NCI-H1417 treated with DMSO at 0.1 percent for 48 hours (cell line): Measurements from ENCODE around the gene ZC3H12D.
"Not testable (repeated sequence)": the region's sequence is repeated elsewhere in the genome, so short reads cannot be mapped to it uniquely, and the experiment has no call there.

Experiments
- DNase-seq: peaks from one replicate; lab custom pipeline; 2025; lab: John Stamatoyannopoulos, UW

The ZC3H12D gene

DNA sequence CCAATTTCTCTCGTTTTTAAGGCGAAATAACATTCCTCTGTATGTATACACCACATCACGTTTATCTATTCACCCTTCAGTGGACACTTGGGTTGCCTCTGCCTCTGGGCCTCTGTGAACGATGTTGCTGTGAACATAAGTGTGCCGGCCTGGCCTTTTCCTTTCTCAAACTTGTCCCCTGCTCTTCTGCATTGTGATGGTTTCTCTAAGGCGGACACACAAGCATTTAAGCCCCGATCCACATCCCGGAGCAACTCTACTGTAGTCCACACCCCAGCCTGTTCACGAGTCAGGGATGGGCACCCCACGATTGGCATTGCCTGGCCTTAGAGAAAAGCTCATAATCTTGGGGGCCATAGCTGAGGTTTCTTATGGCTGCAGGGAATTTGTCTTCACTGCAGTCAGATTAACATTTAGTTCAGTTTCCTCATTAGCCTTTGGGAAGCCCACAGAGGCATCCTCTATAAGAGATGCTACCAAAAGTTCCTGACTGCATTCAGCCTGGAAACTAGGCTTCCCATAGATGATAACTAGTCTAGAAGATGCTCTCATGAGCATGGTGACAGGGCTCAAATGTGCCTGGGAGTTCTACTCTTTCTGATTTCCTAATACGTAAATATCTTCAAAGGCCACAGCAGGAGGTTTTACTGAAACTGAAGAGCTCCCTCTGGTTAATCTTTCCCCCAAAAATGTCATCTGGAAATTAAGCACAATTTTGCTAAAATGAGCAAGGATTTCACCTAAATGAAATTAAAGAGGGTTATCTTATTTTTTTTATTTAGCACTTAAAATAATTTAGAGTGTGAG, 762 bp downstream of the ZC3H12D start:
- DNase-seq = no peak

DNA sequence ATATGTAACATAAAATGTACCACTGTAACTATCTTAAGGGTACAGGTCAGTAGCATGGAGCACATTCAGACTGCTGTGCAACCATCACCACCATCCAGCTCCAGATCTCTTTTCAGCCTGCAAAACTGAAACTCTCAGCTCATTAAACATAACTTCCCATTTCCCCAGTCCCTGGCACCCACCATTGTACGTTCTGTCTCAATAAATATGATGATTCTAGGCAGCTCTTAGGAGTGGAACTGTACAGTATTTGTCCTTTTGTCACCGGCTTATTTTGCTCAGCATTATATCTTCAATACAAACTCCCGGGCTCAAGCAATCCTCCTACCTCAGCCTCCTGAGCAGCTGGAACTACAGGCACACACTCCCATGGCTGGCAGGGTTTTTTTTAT, 1.5 kb downstream of the ZC3H12D start:
- DNase-seq = no peak

GRCh38 chr6:149482545-149483333, 2.1 kb downstream of the ZC3H12D start:
- DNase-seq = no peak

- DNase-seq = no peak
These were observed 4.1 kb downstream of the ZC3H12D start for GRCh38 chr6:149480502-149481280.

DNA sequence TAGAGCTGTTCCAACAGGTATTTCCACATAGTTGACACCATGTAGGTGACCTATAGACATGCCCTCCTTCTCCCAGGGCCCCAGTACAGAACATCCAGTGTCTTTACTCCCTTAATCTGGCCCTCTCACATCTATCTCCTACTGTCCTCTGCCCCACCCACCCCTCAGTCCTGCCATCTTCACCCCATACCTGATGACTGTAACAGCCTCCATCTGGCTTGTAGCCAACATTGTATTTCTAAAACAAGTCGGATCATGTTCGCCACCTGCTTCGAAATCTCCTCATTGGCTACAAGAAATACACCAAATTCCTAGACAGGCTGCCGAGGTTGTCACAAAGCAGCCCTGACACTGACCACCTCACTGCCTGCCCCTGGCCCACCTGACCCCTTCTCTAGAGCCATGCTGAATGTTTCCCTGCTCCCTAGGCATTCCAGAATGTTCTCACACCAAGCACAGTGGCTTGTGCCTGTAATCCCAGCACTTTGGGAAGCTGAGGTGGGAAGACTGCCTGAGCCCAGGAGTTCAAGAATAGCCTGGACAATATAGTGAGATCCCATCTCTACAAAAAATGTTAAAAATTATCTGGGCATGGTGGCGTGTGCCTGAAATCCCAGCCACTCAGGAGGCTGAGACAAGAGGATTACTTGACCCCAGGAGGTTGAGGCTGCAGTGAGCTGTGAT, 6.0 kb downstream of the ZC3H12D start:
- DNase-seq = no peak

- no peak for DNase-seq
These were observed 7.3 kb downstream of the ZC3H12D start for GRCh38 chr6:149477544-149477943.

DNA sequence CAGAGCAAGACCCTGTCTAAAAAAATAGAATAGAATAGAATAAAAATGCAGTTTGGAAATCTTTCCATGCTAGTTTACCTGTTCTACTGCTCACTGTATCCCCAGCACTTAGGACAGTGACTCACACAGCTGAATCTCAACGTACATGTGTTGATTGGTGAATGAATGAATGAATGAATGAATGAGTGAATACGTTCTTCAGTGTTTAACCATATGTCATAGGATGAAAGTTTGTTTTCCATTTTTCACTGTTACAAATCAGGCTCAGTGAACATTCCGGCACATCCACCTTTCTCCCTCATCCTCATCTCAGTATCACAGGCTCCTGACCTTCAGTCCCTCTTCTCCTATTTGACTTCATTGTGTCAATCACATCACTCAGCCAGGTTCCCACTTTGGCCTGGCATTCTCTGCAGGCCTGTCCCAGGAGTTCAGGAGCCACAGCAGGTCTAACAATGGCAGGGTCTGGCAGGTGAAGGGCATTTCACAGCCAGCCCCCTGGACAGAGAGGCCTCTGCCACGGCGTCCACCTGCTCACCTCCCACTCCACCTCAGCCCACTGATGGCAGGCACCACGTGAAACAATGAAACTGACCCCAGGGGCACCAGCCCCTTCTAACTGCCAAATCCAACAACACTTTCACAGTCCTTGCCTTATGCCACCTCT, 7.9 kb downstream of the ZC3H12D start:
- no peak for DNase-seq

DNA sequence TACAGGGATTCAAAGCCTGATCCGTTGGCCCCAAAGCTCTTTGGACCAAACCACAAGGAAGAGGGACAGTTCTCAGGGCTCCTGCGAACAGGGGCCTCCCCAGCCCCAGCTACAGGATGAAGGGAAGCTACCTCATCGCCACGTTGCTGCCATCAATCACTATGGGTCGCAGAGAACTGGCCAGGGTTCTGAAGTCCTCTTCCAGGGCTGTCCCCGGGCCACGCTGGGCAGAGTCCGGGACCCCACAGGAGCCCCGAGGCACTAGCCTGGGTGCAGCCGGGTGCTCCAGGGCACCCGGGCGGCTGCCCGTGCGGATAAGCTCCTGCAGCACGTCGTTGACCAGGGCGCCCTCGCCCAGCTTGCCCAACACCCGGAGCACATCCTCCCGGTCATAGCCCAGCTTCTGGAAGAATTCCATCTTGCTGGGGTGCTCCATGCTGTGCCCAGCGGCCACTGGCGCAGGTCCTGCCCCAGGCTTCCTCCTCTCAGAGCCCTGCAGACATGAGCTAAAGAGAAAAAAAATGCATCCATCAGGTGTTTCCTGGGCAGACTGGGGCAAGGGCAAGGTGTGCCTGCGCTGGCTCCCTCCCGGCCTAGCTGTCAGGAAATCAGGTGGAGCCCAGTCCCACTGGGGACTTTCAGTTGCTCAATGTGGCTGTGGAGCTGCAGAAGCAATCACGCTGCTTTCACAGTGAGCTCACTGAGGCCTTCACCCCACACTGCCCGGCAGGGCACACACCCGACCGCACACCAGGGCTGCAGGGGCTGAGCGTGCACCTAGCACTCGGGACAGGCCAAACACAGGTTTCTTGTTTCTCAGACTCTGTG, 10.5 kb downstream of the ZC3H12D start:
- DNase-seq = no peak

- DNase-seq = no peak
These were observed 11.4 kb downstream of the ZC3H12D start for GRCh38 chr6:149473080-149474052.

DNA sequence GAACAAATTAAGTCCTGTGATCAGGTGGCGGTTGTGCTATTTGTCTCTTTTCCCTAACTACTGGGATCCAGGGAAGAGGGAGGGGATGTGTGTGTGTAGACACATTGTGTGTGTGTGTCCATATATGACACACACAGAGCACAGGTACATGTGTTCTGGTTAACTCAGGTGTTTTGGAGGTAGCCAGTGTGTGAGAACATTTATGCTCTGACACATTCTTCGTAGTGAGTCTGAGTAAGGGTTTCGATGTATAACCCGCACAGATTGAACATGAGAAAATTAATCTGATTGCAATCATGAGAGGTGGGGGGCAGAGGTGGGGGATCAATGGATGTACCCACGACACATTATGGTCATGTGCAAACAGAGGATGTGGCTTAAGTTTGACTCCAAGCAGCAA, 12.6 kb downstream of the ZC3H12D start:
- DNase-seq = no peak

- no peak for DNase-seq
These were observed 13.0 kb downstream of the ZC3H12D start for GRCh38 chr6:149471801-149472200.

DNA sequence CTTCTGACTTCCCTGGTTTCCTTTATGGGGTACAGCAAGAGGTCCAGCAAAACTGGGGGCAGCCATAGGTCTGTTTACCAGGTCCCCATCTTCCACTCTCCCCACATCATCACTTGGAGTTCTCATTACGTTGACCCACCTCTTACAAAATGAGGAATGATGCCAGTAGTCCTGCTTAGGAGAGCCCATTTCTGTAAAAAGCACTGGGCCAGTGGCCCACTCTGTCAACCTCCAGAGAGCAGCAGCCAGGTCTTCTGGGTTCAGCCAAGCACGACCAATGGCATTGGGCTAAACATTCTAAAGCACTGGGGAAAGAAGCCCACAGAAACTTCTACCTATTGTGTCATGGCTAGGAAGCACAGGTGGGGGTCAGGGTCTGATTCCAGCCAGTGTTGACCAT, 13.9 kb downstream of the ZC3H12D start:
- no peak for DNase-seq

- no peak for DNase-seq
These were observed 16.6 kb downstream of the ZC3H12D start for GRCh38 chr6:149468179-149468578.

GRCh38 chr6:149467265-149467664, 17.5 kb downstream of the ZC3H12D start:
- DNase-seq = no peak

DNA sequence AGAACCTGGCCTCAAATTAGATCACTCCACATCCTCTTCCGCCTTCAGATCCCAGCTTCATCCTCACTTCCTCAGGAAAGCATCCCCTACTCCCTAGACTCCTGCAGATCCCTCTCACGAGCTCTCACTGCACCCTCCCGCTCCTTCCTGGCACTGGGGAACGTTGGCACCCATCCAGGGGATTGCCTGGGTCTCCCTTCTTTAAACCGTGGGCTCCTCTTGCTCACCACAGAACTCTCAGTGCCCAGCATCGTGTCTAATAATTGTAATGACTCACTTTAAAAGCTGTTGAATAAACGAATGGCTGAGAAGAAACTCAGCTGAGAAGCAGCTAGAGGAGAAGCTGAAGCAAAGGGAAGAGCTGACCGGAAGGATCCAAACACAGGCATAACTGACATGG, 20.4 kb downstream of the ZC3H12D start:
- no peak for DNase-seq

DNA sequence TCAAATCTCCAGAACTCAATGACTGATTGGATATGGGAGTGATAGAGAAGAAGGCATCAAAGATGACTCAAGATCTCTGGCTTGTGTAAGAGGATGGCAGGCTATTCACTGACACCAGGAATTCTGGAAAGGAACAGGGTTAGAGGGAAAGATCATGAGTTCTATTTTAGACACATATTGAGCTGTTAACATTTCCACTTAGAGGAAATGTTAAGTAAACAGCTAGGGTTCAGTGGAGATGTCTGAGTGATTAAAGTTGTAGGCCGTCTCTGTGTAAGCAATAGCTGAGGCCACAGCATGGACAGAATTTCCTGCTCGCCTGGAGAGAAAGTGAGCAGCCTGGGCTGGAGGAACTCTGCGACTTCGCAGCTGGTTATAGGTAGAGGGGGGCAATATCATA, 21.0 kb downstream of the ZC3H12D start:
- DNase-seq = no peak

GRCh38 chr6:149462712-149463111, 22.1 kb downstream of the ZC3H12D start:
- DNase-seq = not testable (repeated sequence)

DNA sequence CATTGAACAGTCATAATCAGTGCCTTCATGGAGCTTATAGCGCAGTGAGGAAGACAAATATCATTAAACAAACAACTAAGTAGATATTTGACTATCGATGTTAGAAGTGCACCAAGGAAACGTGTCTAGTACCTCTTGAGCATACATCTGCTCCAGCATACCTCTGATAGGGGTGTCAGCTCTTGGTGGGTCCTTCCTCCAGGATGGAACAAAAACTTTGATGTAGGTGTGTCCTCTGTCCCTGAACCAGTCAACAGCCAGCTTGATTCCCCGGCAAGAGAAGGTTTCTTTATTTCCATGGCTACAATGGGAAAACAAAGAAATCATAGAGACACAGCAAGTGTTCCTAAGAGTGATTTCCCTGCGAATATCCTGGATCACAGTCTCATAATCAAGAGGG, 23.1 kb downstream of the ZC3H12D start:
- DNase-seq = no peak

DNA sequence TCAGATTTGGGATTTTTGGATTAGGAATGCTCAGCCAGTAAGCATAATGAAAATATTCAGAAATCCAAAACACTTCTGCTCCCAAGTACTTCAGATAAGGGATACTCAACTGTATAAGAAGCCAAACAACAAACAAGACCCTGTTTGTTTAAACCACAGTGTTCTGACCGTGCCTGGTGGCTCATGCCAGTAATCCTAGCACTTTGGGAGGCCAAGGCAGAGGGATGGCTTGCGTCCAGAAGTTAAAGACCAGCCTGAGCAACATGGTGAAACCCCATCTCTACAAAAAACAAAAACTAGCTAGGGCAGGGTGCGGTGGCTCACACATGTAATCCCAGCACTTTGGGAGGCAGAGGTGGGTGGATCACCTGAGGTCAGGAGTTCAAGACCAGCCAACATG, 24.6 kb downstream of the ZC3H12D start:
- not testable (repeated sequence) for DNase-seq
